ENCODE data around the gene HLCS.

Gene HLCS

GRCh38 chr21:36704958-36705678 lies 261.4 kb downstream of the HLCS start:
- no peak for DNase-seq (ENCODE audit: low read depth in 3 of 3)

- no peak for DNase-seq (ENCODE audit: low read depth in 3 of 3)
These were observed 262.1 kb downstream of the HLCS start for GRCh38 chr21:36704281-36704957.

DNA sequence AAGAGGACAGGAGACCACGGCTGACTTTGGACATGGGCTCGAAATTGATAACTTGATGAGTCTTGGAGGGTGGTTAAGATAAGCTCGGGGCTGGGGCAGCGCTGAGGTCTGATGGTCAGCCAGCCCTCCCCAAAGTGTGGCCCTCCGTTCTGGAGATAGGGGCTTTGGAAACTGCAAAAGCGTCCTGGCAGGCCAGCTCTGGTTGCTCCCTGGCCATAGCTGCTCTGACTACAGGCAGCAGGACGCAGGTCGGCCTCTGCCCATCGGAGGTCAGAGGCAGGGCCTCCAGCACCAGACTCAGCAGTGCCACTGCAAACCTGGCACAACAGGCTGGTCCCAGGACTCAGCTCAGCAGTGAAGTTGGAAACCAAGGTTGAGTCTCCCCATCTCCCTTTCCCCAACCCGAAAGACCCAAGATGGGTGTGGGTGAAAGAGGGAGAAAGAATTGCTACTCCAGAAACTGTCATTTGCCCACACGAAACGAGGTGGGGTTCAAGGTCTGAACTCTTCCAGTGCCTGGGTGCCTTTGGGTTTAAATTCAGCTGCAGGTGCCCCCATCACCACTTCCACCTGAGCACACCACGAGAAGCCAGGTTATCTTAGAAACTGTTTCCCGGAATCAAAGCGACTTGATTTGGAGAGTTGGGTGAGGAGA lies 262.7 kb downstream of the HLCS start:
- DNase-seq (ENCODE audit: low read depth in 3 of 3): no peak

DNA sequence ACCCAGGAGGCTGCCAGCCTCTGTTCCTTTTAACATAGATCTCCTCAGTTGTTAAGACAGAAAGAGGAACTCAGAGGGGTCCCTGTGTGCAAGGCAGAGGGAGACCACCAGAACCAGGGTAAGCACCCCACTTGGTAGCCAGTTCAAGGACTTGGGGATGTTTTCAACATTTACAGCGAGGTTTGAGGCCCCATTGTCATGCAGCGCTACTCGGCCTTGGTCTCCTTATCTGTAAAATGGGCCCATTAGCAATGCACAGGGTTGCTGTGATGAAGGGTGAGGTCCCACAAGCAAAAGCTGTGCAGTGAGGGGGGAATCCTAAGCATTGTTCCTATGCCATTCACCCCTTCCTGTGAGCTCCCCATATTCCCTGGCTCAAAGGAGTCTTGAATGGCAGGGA lies 263.3 kb downstream of the HLCS start:
- DNase-seq (ENCODE audit: low read depth in 3 of 3): no peak

GRCh38 chr21:36702622-36702968 lies 263.9 kb downstream of the HLCS start:
- no peak for DNase-seq (ENCODE audit: low read depth in 3 of 3)

DNA sequence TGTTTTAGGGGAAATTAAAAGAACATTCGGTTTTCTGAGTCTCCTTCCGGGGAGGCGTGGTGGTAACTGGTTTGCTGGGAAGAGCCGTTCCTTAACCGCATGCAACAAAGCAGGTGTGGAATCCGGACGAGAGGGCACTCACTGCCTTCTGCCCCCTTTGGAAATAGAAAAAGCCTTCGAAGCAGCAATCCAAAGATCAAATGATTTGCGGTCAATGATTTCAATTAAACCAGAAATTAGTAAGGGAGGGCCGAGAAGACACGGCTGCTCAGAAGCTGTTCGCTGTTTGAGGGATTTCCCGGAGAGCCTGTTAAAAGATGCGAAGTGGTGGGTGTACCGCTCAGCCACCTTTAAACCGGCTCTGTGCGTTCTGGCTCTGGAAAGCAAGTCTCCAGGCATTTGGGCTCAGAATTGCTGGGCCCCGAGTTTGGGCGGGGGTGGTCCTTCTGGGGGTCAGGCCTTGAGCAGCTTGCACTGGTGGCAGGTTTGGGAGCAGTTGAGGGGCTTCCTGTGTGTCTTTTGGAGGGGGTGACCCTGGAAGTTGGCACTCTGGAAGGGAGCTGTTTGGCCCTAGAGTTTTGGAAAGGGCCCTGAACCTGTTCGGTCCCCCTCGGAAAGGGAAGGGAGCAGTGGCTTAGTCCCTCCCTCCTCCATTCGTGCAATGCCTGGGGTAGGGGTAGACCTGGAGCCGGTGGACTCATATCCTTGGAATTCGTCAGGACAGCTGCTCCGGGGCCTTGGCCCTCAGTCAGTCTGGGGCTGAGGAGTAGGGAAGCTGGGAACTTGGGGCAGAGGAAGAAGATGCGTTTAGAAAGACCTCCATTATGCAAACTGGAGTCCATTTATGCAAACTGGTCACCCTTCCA lies 264.5 kb downstream of the HLCS start:
- no peak for DNase-seq (ENCODE audit: low read depth in 3 of 3)

- no peak for DNase-seq (ENCODE audit: low read depth in 3 of 3)
These were observed 265.3 kb downstream of the HLCS start for GRCh38 chr21:36700971-36701755.
